ENCODE results near the gene ASB6. TPM values are rescaled to one million over a fixed set of nuclear protein-coding genes. Genes with fewer than 3 reads are reported as not detected.
A peak's percentile ranks its signal among the peaks of the same experiment; 100 is the strongest.

The ASB6 gene
- total RNA-seq, 1 donor from 2014 or later = 21.9 TPM

- DNase-seq (ENCODE audit: low read depth, low spot score) = no peak
- Mint-ChIP-seq H3K36me3 (ENCODE audit: low read depth) (no peaks in the 10 kb centered on the region), H3K27ac (ENCODE audit: unreplicated experiment) (no peak overlapping the region), H3K4me1 (peaks cover 21% of the 10 kb centered on the region), H3K4me3 (peak overlapping the region; percentile 58), H3K27me3 (ENCODE audit: low read depth) (peaks cover 6% of the 10 kb centered on the region), H3K9me3 (peaks cover 3% of the 10 kb centered on the region)
- peak; percentile 60 for TF ChIP-seq CTCF (conservative IDR thresholded peaks at IDR 0.05)
These were observed 24.8 kb downstream of the ASB6 start for GRCh38 chr9:129617167-129617566.

DNA sequence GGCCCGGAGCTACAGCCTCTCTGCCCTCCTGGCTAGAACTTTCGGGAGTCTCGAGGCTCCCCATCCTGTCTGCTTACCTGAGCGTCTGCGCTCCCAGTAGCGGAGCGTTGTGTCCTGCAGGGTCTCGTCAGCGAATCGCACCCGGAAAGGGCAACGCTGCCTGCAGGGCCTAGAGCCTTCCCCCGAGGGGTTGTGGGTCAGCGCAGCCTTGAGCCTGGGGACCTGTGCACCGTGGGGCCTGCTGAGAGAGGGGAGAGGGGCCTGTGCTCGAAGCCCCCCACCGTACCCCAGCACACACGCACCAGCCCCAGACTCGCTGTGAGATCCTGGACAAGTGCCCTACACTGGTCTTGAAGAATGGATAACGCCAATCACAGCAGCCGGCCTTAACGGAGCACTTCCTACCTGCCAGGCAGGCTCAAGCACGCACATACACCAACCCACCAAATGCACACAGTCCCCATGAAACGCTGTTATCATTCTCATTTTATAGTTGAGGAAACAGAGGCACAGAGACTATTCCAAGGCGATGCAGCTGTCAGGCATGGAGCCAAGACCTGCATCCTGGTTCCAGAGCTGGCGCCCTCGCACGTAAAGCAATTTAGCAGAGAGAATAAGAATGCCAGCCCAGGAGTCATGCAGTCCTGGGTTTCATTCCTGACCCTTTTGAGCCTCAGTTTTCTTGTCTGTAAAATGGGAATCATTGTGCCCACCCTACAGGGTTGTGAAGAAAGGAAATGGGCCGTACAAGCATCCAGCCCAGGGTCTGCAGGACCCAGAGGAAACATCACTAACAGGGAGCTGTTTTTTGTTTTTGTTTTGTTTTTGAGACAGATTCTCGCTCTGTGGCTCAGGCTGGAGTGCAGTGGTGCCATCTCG lies 26.3 kb downstream of the ASB6 start:
- peaks cover 22% of the 10 kb centered on the region for H3K4me1 Mint-ChIP-seq
- TF ChIP-seq CTCF (conservative IDR thresholded peaks at IDR 0.05) = no peak
- no peak overlapping the region for H3K4me3 Mint-ChIP-seq
- H3K27ac Mint-ChIP-seq (ENCODE audit: unreplicated experiment) = no peak overlapping the region
- H3K36me3 Mint-ChIP-seq (ENCODE audit: low read depth) = no peaks in the 10 kb centered on the region
- DNase-seq (ENCODE audit: low read depth, low spot score) = no peak
- H3K27me3 Mint-ChIP-seq (ENCODE audit: low read depth) = no peaks in the 10 kb centered on the region
- H3K9me3 Mint-ChIP-seq = peaks cover 3% of the 10 kb centered on the region

- Mint-ChIP-seq H3K27me3 (ENCODE audit: low read depth) (no peaks in the 10 kb centered on the region), H3K36me3 (ENCODE audit: low read depth) (no peaks in the 10 kb centered on the region), H3K4me1 (peaks cover 23% of the 10 kb centered on the region), H3K27ac (ENCODE audit: unreplicated experiment) (no peak overlapping the region), H3K9me3 (peaks cover 3% of the 10 kb centered on the region), H3K4me3 (no peak overlapping the region)
- TF ChIP-seq CTCF (conservative IDR thresholded peaks at IDR 0.05) = no peak
- no peak for DNase-seq (ENCODE audit: low read depth, low spot score)
These were observed 27.0 kb downstream of the ASB6 start for GRCh38 chr9:129614932-129615331.

GRCh38 chr9:129613520-129614175 lies 28.3 kb downstream of the ASB6 start:
- peaks cover 3% of the 10 kb centered on the region for H3K27me3 Mint-ChIP-seq (ENCODE audit: low read depth)
- peak overlapping the region; percentile 67 for H3K4me3 Mint-ChIP-seq
- H3K27ac Mint-ChIP-seq (ENCODE audit: unreplicated experiment) = peak overlapping the region; percentile 78
- no peak for DNase-seq (ENCODE audit: low read depth, low spot score)
- no peaks in the 10 kb centered on the region for H3K9me3 Mint-ChIP-seq
- peaks cover 18% of the 10 kb centered on the region for H3K4me1 Mint-ChIP-seq
- H3K36me3 Mint-ChIP-seq (ENCODE audit: low read depth) = no peaks in the 10 kb centered on the region
- no peak for TF ChIP-seq CTCF (conservative IDR thresholded peaks at IDR 0.05)

- H3K9me3 Mint-ChIP-seq = no peaks in the 10 kb centered on the region
- H3K27me3 Mint-ChIP-seq (ENCODE audit: low read depth) = peaks cover 3% of the 10 kb centered on the region
- no peak overlapping the region for H3K27ac Mint-ChIP-seq (ENCODE audit: unreplicated experiment)
- peaks cover 18% of the 10 kb centered on the region for H3K4me1 Mint-ChIP-seq
- H3K36me3 Mint-ChIP-seq (ENCODE audit: low read depth) = no peaks in the 10 kb centered on the region
- H3K4me3 Mint-ChIP-seq = peak overlapping the region; percentile 67
- DNase-seq (ENCODE audit: low read depth, low spot score) = no peak
- TF ChIP-seq CTCF (conservative IDR thresholded peaks at IDR 0.05) = no peak
These were observed 29.0 kb downstream of the ASB6 start for GRCh38 chr9:129612815-129613519.
